ENCODE measurements around the gene NOP9. TPM values are rescaled to one million over a fixed set of nuclear protein-coding genes. Genes with fewer than 3 reads are reported as not detected.

NOP9 gene
- total RNA-seq, 1 experiment from 2014 or later, result 39.4 TPM

DNA sequence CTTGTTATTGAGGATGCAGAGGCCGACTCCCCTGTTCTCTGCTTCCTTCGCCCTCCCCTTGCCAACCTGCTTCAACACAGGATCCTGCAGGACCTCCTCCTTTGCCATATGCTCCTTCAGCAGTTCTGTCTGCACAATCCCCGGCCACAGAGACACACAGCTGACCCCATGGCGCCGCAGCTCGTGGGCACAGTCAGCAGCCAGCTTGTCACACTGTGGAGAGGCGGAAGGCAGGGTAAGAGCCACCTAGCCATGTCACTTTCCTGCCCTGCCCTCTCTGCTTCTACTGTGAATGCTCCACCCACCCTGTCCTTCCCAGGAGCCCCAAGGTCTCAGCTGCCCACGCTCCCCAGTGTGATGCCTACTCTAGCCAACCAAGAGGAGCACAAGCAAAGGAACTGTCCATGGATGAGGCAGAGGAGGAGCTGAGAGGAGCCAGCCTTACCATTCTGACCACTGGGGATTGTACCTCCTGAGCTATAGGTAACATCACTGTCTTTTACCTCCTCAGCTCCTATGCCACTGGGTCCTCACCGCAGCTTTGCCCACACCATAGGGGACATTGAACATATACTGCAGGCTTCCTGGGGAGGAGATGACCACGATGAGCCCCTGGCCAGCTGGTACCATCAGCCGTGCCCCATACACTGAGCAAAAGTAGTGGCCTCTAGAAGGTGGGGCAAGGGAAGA is 7.4 kb upstream of the NOP9 start:
- Histone ChIP-seq H4K20me1 (ENCODE audit: insufficient read depth) (no peaks in the 10 kb centered on the region), H3K27ac (ENCODE audit: low read depth, low read length) (no peak overlapping the region), H3K9ac (ENCODE audit: low read length) (no peak overlapping the region), H3K4me2 (ENCODE audit: low read length) (no peak overlapping the region), H3K9me2 (ENCODE audit: insufficient read depth) (no peaks in the 10 kb centered on the region), H3K4me1 (ENCODE audit: control insufficient read depth in 1 of 2, insufficient read depth in 2 of 2, low read length in 2 of 2) (peaks cover 0 to 4% of the 10 kb centered on the region in 2 experiments; a peak in 2 of 4 replicates), H3K9me3 (ENCODE audit: control insufficient read depth in 1 of 2, insufficient read depth in 1 of 2, low read depth in 1 of 2, low read length in 2 of 2) (no peaks in the 10 kb centered on the region), H3K79me2 (ENCODE audit: insufficient read depth, low read length) (no peaks in the 10 kb centered on the region), H3K27me3 (ENCODE audit: insufficient read depth, low read length) (no peaks in the 10 kb centered on the region), H2AFZ (ENCODE audit: low read depth, low read length, poor library complexity, severe bottlenecking) (no peak overlapping the region), H3K4me3 (replicated peaks in 1 of 2; ENCODE audit: low read depth in 1 of 2, low read length in 2 of 2) (no peak overlapping the region), H3K36me3 (ENCODE audit: control insufficient read depth in 1 of 2, insufficient read depth in 2 of 2, low read length in 2 of 2) (peaks cover 17 to 23% of the 10 kb centered on the region in 2 experiments)
- no peak for ATAC-seq
- ChIA-PET CTCF (interaction anchor here (1.1 to 1.9 kb wide), 3 partner anchors 16 to 177 kb away, joined by 3 to 7 read pairs (median 4); partner anchors contain the start of genes CIDEB, DCAF11, NRL and TINF2), POLR2A (no interaction called here), RAD21 (ENCODE audit: low non-redundant PET in 1 of 2, low total read pairs in 2 of 2, uncharacterized antibody in 2 of 2, unreplicated experiment in 2 of 2) (no interaction called here)
- no TSS peak for BruUV-seq (replicated peaks)
- TF ChIP-seq EZH2 (IDR thresholded peaks at IDR 0.05), result no peak
- TF ChIP-seq ZFX (IDR thresholded peaks at IDR 0.05), result no peak
- TF ChIP-seq TCF7L2 (IDR thresholded peaks at IDR 0.05; ENCODE audit: borderline replicate concordance, extremely low read depth, insufficient read depth, insufficient read length), result no peak
- no peak for TF ChIP-seq ZNF274 (IDR thresholded peaks at IDR 0.05; ENCODE audit: low read depth, low read length)
- no peak for TF ChIP-seq POLR2A (IDR thresholded peaks at IDR 0.05; ENCODE audit: borderline replicate concordance, extremely low read depth, insufficient read depth, insufficient read length)
- TF ChIP-seq, protein P1, sequence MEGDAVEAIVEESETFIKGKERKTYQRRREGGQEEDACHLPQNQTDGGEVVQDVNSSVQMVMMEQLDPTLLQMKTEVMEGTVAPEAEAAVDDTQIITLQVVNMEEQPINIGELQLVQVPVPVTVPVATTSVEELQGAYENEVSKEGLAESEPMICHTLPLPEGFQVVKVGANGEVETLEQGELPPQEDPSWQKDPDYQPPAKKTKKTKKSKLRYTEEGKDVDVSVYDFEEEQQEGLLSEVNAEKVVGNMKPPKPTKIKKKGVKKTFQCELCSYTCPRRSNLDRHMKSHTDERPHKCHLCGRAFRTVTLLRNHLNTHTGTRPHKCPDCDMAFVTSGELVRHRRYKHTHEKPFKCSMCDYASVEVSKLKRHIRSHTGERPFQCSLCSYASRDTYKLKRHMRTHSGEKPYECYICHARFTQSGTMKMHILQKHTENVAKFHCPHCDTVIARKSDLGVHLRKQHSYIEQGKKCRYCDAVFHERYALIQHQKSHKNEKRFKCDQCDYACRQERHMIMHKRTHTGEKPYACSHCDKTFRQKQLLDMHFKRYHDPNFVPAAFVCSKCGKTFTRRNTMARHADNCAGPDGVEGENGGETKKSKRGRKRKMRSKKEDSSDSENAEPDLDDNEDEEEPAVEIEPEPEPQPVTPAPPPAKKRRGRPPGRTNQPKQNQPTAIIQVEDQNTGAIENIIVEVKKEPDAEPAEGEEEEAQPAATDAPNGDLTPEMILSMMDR (IDR thresholded peaks at IDR 0.05 in 2 of 3, conservative IDR thresholded peaks at IDR 0.05 in 1 of 3; ENCODE audit: borderline replicate concordance in 1 of 3, insufficient read depth in 1 of 3, low read depth in 2 of 3, low read length in 2 of 3), result no peak
- TF ChIP-seq, protein P2, sequence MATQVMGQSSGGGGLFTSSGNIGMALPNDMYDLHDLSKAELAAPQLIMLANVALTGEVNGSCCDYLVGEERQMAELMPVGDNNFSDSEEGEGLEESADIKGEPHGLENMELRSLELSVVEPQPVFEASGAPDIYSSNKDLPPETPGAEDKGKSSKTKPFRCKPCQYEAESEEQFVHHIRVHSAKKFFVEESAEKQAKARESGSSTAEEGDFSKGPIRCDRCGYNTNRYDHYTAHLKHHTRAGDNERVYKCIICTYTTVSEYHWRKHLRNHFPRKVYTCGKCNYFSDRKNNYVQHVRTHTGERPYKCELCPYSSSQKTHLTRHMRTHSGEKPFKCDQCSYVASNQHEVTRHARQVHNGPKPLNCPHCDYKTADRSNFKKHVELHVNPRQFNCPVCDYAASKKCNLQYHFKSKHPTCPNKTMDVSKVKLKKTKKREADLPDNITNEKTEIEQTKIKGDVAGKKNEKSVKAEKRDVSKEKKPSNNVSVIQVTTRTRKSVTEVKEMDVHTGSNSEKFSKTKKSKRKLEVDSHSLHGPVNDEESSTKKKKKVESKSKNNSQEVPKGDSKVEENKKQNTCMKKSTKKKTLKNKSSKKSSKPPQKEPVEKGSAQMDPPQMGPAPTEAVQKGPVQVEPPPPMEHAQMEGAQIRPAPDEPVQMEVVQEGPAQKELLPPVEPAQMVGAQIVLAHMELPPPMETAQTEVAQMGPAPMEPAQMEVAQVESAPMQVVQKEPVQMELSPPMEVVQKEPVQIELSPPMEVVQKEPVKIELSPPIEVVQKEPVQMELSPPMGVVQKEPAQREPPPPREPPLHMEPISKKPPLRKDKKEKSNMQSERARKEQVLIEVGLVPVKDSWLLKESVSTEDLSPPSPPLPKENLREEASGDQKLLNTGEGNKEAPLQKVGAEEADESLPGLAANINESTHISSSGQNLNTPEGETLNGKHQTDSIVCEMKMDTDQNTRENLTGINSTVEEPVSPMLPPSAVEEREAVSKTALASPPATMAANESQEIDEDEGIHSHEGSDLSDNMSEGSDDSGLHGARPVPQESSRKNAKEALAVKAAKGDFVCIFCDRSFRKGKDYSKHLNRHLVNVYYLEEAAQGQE (IDR thresholded peaks at IDR 0.05; ENCODE audit: low read depth), result no peak
- no peak for TF ChIP-seq CBX3 (IDR thresholded peaks at IDR 0.05; ENCODE audit: low read depth)
- no peak for TF ChIP-seq SP1 (IDR thresholded peaks at IDR 0.05; ENCODE audit: low read depth)
- no peak for TF ChIP-seq EZH2phosphoT487 (IDR thresholded peaks at IDR 0.05; ENCODE audit: borderline replicate concordance)
- no peak for TF ChIP-seq POLR2AphosphoS5 (IDR thresholded peaks at IDR 0.05; ENCODE audit: low read depth, low read length)
- no peak for TF ChIP-seq ELF1 (IDR thresholded peaks at IDR 0.05; ENCODE audit: borderline replicate concordance, low read depth)
- intact Hi-C loops (cut with micrococcal nuclease), result loop anchor here (10.0 kb wide), 1 partner anchor 307 kb away; the partner anchor contains the start of gene DHRS4L2
- DNase-seq (ENCODE audit: low read depth, low spot score), result no peak
